Esophagus muscularis mucosa (tissue), 4 donors: ENCODE data around the gene WDR26.

Experiments used
- EP300 ChIP-seq: sonication (generic); formaldehyde crosslinking; IDR thresholded peaks from one replicate; pipeline ENCODE4 v1.6.1; 2017; ENCODE audit warnings: antibody characterized with exemption
- POLR2A ChIP-seq: fragments of 450-650 bp; IDR thresholded peaks from one replicate; pipeline ENCODE4 v1.6.1; 2017; ENCODE audit warnings: antibody characterized with exemption, moderate library complexity, mild to moderate bottlenecking, low read depth
- POLR2AphosphoS5 ChIP-seq, 2 donors: sonication (generic); formaldehyde crosslinking; IDR thresholded peaks; one replicate each; pipeline ENCODE4 v1.6.1; 2017; ENCODE audit warnings: antibody characterized with exemption in 2 of 2
- TF ChIP-seq, protein P1 (sequence below), 3 experiments: fragments of 200-600 bp in 2 of 3; fragments of 450-650 bp in 1 of 3; sonication (generic) in 2 of 3; IDR thresholded peaks; one replicate each; pipeline ENCODE4 v1.5.1; 2017 to 2019; ENCODE audit warnings: antibody characterized with exemption in 3 of 3, mild to moderate bottlenecking in 2 of 3, moderate library complexity in 1 of 3

DNA sequence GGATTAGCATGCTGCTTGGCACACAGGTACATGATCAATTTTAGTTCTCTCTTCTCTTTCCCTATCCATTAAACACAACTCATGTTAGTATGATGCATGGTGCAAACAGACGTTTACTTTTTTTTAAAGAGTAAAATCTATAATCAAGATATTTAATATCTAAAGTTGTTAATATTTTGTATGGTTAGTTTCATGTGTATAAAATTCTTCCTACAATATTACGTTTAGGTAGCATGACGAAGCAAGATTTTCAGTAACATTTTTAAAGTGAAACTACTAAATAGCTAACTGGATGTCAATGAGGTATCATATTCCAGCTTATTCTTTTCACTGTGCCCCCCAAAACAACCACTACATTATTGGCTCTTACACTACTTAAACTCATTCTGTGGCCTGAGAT is 41.3 kb downstream of the WDR26 start:
- TF ChIP-seq, protein P1, sequence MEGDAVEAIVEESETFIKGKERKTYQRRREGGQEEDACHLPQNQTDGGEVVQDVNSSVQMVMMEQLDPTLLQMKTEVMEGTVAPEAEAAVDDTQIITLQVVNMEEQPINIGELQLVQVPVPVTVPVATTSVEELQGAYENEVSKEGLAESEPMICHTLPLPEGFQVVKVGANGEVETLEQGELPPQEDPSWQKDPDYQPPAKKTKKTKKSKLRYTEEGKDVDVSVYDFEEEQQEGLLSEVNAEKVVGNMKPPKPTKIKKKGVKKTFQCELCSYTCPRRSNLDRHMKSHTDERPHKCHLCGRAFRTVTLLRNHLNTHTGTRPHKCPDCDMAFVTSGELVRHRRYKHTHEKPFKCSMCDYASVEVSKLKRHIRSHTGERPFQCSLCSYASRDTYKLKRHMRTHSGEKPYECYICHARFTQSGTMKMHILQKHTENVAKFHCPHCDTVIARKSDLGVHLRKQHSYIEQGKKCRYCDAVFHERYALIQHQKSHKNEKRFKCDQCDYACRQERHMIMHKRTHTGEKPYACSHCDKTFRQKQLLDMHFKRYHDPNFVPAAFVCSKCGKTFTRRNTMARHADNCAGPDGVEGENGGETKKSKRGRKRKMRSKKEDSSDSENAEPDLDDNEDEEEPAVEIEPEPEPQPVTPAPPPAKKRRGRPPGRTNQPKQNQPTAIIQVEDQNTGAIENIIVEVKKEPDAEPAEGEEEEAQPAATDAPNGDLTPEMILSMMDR (IDR thresholded peaks at IDR 0.05): no peak
- TF ChIP-seq POLR2AphosphoS5 (IDR thresholded peaks at IDR 0.05) (no peak), POLR2A (no peak), EP300 (no peak)
